Measurements from ENCODE around the gene RPP30. TPM values are rescaled to one million over a fixed set of nuclear protein-coding genes. Genes with fewer than 3 reads are reported as not detected.

RPP30 gene
- total RNA-seq, 4 donors from 2014 or later, result 16.4 to 53.6 (median 19.6) TPM

- peaks cover 0 to 21% of the 10 kb centered on the region in 2 donors for H3K27me3 ChIP-seq
- DNase-seq, result no peak
- H3K9me3 ChIP-seq, result no peaks in the 10 kb centered on the region
- H3K27ac ChIP-seq, result no peak overlapping the region
- H3K36me3 ChIP-seq, result no peaks in the 10 kb centered on the region
- peaks cover 0 to 10% (median 8%) of the 10 kb centered on the region in 4 donors for H3K4me1 ChIP-seq
- H3K4me3 ChIP-seq, result no peak overlapping the region
- TF ChIP-seq POLR2A (IDR thresholded peaks at IDR 0.05), result no peak
- TF ChIP-seq CTCF (IDR thresholded peaks at IDR 0.05), result no peak
Measured at GRCh38 chr10:90859321-90859751, 12.4 kb upstream of the RPP30 start.

GRCh38 chr10:90860790-90861189 lies 11.0 kb upstream of the RPP30 start:
- H3K4me1 ChIP-seq, result peaks cover 0 to 10% (median 8%) of the 10 kb centered on the region in 4 donors
- no peak overlapping the region for H3K27ac ChIP-seq
- no peak for TF ChIP-seq POLR2A (IDR thresholded peaks at IDR 0.05)
- no peak for TF ChIP-seq CTCF (IDR thresholded peaks at IDR 0.05)
- H3K4me3 ChIP-seq, result no peak overlapping the region
- H3K36me3 ChIP-seq, result no peaks in the 10 kb centered on the region
- DNase-seq, result no peak
- H3K9me3 ChIP-seq, result no peaks in the 10 kb centered on the region
- H3K27me3 ChIP-seq, result peaks cover 0 to 16% of the 10 kb centered on the region in 2 donors

- Histone ChIP-seq H3K9me3 (no peaks in the 10 kb centered on the region), H3K27ac (no peak overlapping the region), H3K4me1 (no peaks in the 10 kb centered on the region), H3K36me3 (no peaks in the 10 kb centered on the region), H3K4me3 (no peak overlapping the region), H3K27me3 (no peaks in the 10 kb centered on the region)
- TF ChIP-seq CTCF (IDR thresholded peaks at IDR 0.05), result peak; percentile 22 to 52 (median 49)
- no peak for TF ChIP-seq POLR2A (IDR thresholded peaks at IDR 0.05)
- no peak for DNase-seq
Measured at GRCh38 chr10:90862908-90863514, 8.8 kb upstream of the RPP30 start.

GRCh38 chr10:90865401-90865800 lies 6.4 kb upstream of the RPP30 start:
- Histone ChIP-seq H3K36me3 (no peaks in the 10 kb centered on the region), H3K4me1 (no peaks in the 10 kb centered on the region), H3K27ac (no peak overlapping the region), H3K9me3 (no peaks in the 10 kb centered on the region), H3K27me3 (no peaks in the 10 kb centered on the region), H3K4me3 (no peak overlapping the region)
- TF ChIP-seq POLR2A (IDR thresholded peaks at IDR 0.05) (no peak), CTCF (IDR thresholded peaks at IDR 0.05) (peak in 2 of 6 experiments; percentile 5 to 19)
- no peak for DNase-seq

GRCh38 chr10:90866050-90866598 lies 5.7 kb upstream of the RPP30 start:
- no peaks in the 10 kb centered on the region for H3K9me3 ChIP-seq
- TF ChIP-seq POLR2A (IDR thresholded peaks at IDR 0.05) (no peak), CTCF (IDR thresholded peaks at IDR 0.05) (no peak)
- DNase-seq, result no peak
- no peaks in the 10 kb centered on the region for H3K4me1 ChIP-seq
- no peak overlapping the region for H3K4me3 ChIP-seq
- no peaks in the 10 kb centered on the region for H3K36me3 ChIP-seq
- no peak overlapping the region for H3K27ac ChIP-seq
- H3K27me3 ChIP-seq, result no peaks in the 10 kb centered on the region

All from Peyer's patch (tissue), 4 donors.